GM21723 (cell line): ENCODE results near the gene PRRT2.
"Not testable (repeated sequence)": the region's sequence is repeated elsewhere in the genome, so short reads cannot be mapped to it uniquely, and the experiment has no call there.

ENCODE experiments used
- ATAC-seq: cut with Tn5 transposase; IDR thresholded peaks from one replicate; pipeline ENCODE4 v1.9.1; 2021; ENCODE audit warnings: mild to moderate bottlenecking, moderate library complexity; ENCODE audit not compliant: unreplicated experiment

The PRRT2 gene

DNA sequence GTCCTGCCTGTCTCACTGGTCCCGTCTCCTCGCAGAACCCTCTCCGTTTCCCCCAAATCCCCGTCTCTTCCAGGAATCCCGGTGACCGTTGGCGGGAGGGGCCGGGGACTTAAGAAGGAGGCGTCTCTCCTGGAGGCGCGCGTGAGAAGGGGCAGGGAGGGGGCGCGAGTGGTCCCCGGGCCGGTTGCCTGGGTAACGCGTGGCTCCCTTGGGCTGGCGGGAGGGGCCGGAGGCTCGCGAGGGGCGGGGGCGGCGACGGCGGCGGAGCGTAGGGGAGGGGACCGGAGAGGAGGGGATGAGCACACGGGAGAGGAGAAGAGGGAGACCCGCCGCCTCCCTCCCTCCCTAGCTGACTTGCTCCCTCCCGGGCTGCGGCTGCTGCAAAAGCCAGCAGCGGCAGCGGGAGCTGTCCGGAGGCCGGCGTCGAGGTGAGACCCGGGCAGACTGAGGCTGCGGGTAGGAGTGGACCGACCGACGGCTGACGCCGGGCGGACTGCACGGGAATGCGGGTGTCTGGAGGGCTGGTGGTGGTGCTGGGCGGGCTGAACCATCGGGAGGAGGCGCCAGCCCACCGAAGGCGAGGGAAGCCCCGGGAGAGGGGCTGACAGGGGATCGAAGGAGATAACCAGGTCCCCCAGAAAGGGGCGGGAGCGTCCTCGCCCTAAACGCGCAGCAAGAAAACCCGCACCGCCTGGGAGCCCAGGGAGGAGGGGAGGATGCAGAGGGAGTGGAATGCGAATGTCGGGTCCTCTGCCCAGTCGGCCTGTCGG, at the start of gene PRRT2:
Gene PRRT2, plus strand, starts transcription at position 298 of the 770 bp plus-strand sequence. CDS start 862 bp downstream, outside the sequence.
- ATAC-seq = no peak

DNA sequence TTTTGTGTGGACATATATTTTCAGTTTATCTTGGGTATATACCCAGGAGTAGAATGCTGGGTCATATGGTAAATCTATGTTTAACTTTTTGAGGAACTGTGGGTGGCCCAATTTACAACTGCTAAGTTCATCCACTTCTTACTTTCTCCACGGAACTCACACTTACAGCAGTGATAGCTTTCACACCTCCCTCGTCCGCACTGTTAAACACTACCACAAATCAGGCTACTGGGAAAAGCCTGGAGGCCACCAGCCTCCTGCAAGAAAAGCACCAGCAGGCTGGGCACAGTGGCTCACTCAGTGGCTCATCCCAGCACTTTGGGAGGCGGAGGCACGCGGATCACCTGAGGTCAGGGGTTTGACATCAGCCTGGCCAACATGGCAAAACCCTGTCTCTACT, 48.7 kb upstream of the PRRT2 start:
- ATAC-seq = no peak

DNA sequence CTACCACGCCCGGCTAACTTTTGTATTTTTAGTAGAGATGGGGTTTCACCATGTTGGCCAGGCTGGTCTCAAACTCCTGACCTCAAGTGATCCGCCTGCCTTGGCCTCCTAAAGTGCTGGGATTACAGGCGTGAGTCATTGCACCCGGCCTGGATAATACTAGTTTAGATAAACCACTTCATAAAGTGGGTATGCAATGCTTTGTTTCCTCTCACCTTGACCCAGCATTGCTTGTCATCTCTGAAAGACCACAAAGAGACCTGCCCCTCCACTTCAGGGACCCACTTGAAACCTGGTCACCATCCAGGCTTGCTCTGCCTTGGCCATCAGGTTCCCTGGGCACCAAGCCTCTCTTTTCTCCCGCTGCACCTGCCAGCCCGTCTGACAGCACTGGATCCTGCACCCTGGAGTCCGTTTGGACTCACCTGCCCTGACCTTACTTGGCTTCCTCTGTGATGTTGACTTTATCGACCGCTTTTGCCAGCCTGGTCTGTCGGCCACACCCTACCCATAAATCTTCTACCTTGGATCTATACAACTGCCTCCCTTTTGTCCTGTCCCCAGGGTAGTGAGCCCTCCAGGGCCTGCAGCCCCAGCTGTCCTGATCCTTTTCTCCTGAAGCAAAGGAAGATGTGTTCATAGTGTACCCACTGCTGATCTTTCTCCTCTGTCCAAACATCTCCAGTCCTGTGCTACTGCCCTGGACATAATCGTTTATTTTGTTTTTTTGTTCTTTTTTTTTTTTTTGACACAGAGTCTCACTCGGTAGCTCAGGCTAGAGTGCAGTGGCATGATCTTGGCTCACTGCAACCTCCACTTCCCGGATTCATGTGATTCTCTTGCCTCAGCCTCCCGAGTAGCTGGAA, 46.6 kb upstream of the PRRT2 start:
- ATAC-seq = no peak

DNA sequence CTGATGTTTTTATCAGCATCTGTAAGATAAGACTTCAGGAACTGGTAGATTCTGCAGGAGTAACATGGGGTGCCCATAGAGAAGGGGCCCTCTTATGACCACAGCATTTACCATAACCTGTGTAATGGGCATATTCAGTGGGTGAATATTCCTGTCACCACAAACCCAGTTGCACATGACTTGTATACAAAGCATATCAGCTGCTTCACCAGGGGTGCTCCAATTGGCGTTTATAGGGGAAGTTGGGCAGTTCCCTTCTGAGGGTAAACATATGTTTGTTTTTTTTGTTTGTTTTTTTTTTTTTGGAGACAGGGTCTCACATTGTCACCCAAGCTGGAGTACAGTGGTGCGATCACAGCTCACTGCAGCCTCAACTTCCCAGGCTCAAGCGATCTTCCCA, 45.4 kb upstream of the PRRT2 start:
- ATAC-seq = no peak

DNA sequence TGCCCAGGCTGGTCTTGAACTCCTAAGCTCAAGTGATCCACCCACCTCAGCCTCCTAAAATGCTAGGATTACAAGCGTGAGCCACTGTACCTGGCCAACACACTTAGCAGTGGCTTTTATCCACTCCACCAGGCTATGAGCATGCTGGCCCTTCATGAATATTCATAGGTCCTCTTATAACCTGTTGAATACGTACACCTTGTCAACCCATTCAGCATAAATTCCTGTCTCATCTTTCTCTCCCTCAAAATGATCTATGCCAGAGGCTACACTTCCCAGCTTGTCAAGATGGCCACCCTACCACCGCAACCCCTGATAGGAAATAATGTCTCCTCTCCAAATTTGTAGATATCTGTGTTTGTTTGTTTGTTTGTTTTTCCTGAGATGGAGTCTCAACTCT, 44.9 kb upstream of the PRRT2 start:
- ATAC-seq = no peak

DNA sequence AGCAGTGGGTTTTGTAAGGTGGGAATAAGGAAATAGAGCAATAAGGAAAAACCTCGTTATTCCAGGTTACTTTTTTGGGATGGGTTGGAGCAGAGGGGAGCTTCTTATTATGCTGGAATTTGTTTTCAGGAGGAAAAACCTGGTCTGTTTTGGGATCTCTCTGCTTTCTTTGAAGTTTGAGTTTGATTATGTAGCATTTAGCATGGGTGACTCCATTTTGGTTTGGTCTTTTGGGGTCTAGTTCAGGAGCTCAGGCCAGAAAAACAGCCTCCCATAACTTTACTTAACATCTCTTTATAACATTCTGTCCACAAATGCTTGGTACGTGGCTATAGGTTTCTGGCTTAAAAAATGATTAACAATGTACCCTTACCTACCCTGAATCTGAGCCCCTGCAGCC, 42.5 kb upstream of the PRRT2 start:
- no peak for ATAC-seq

DNA sequence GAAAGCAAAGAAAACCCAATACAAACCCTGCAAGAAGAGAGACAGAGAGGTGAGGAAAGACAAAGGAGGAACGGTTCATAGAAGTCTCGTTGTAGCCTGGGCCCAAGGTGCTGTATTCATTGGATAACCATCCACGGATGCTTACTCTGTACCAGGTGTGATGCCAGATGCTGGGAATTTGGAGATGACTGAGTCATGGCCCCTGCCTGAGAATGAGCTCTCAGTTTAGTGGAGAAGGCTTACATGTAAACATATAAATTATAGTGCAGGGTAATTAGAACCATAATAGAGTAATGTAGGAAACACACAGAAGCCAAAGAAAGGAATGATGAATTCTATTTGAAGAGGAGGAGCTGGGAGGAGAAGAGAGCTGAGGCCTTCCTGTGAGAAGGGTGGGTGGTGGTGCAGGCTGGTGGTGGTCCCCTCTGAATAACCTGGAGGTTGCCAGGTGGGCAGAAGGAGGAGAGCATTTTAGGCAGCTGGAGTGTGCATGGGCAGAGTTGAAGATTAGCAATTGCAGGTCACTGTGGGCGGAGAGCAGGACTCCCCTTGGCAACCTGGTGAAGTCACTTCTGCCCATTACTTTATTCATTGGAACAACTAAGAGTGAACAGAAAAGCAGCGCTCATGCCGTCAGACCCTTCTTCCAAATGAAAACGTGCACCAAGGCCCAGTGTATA, 41.6 kb upstream of the PRRT2 start:
- no peak for ATAC-seq

DNA sequence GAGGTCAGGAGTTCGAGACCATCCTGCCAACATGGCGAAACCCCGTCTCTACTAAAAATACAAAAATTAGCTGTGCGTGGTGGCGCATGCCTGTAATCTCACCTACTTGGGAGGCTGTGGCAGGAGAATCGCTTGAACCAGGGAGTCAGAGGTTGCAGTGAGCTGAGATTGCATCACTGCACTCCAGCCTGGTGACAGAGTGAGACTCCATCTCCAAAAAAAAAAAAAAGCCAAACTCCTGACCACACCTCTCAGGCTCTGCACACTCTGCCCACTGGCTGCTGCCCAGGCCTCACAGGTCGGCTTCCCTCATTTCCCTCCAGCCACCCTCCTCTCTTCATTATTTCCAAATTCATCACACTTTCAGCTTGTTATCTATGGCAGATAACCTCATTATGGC, 39.7 kb upstream of the PRRT2 start:
- not testable (repeated sequence) for ATAC-seq

DNA sequence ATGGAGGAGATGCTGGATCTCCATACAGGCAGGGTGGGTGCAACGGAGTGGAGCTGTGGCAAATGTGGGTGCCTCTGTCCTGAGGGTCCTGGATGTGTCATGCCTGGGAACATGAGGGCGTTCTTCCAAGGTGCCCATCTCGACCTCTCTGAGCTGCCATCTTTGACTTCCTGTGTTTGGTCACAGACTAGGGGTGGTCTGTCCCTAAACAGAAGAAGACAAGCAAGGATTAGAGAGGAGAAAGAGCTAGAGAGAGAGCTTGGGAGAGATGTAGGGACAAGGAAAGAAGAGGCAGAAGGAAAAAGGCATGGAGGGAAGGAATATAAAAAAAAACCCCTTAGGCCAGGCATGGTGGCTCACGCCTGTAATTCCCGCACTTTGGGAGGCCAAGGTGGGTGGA, 37.3 kb upstream of the PRRT2 start:
- ATAC-seq = no peak

DNA sequence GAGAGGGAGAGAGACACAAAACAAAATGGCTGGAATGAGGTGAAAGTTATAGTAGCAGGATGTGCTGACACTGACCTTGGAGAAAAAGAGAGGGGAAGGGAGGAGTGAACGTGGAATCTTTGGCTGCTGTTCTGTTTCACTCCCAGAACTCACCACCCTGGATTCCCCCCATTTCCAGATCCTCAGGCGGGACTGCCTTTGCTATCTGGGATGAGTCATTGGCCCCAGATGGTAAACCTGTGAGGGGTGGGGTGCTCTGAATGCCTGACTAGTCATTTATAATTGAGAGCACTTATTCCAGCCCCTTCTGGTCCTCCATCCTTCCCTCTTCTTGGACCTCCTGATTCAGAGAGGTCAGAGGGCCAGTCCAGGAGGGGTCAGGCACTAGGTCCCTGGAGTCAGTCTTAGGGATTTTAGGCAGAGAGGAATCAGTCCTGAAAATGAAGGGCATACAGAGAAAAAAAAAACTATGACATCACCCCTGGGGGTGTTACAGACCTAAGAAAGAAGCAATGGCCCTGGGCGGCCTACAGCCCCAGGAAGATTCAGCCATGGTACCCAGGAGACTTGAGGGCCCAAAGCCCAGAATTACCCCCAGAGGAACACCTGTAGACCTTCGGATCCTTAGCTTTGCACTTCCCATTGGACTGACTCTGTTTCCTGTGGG, 36.1 kb upstream of the PRRT2 start:
- no peak for ATAC-seq

DNA sequence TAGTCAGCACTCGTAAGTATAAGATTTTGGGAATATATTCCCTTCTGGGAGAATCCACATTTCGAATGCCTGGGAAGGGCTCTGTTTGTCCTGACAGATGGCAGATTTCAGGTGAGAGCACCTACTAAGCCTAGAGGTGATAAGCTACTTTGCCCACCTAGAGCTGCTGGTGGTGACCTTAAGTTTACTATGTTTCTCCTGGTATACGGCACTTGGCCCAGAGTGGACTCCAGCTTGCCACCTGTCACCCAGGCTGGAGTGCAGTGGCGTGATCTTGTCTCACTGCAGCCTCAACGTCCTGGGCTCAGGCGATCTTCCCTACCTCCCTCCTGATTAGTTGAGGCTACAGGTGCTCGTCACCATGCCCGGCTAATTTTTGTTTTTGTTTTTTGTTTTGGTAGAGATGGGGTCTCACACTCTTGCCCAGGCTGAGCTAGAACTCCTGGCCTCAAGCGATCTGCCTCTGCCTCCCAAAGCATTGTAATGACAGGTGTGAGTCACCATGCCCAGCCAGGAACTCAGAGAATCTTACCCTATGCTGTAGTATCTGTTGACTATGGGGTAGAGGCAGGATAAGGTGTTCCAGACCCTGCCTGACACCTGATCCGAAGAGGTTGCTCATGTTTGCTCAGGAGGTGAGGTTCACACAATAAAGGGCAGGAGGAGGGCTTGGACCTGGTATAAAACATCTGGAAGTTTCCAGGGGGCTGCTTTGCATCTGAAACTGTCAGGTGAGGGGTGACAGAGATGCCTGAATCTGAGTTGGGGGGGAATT, 34.2 kb upstream of the PRRT2 start, which contains the start of gene ZG16:
Gene ZG16, plus strand, starts transcription at position 681 of the 775 bp plus-strand sequence. CDS start 1,011 bp downstream, outside the sequence.
- ATAC-seq = no peak

DNA sequence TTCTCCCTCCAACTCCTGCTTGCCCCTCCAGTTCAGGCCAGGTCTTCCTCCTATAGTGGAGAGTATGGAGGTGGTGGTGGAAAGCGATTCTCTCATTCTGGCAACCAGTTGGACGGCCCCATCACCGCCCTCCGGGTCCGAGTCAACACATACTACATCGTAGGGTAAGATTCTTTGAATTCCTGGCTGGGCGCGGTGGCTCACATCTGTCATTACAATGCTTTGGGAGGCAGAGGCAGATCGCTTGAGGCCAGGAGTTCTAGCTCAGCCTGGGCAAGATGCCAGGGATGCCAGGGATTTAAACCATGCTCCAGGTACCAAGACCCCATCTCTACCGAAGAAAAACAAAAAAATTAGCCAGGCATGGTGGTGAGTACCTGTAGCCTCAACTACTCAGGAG, 32.5 kb upstream of the PRRT2 start:
- ATAC-seq = no peak

DNA sequence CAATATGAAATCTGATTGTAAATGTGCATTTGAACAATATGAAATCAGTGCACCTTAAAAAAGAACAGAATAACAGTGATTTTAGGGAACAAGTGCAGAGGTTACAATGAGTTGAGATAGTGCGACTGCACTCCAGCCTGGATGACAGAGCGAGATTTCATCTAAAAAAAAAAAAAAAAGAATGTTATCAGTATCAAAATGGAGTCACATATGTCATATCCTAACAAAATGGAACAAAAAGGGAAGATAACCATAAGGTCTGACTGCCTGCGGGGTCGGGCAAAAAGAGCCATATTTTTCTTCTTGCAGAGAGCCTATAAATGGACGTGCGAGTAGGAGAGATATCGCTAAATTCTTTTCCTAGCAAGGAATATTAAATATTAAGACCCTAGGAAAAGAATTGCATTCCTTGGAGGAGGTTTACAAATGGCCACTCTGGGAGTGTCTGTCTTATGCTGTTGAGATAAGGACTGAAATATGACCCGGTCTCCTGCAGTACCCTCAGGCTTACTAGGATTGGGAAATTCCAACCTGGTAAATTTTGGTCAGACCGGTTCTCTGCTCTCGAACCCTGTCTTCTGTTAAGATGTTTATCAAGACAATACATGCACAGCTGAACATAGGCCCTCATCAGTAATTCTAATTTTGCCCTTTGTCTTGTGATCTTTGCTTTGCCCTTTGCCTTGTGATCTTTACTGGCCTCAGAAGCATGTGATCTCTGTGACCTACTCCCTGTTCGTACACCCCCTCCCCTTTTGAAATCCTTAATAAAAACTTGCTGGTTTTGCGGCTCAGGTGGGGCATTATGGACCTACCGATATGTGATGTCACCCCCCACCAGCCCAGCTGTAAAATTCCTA, 28.7 kb upstream of the PRRT2 start:
- not testable (repeated sequence) for ATAC-seq

DNA sequence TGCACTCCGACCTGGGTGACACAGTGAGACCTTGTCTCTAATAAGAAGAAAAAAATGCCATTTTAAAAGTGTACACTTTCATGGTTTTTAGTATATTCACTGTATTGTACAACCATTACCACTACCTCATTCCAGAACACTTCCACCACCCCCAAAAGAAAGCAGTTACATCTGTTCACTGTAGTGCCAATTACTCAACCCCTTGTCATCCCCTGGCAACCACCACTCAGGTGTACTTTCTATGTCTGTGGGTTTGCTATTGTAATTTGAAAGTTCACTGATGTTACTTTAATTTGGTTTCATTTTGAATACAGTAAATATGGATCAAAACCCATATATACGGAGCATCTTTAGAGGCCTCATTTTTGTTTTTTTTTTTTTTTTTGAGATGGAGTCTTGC, 27.8 kb upstream of the PRRT2 start:
- no peak for ATAC-seq

DNA sequence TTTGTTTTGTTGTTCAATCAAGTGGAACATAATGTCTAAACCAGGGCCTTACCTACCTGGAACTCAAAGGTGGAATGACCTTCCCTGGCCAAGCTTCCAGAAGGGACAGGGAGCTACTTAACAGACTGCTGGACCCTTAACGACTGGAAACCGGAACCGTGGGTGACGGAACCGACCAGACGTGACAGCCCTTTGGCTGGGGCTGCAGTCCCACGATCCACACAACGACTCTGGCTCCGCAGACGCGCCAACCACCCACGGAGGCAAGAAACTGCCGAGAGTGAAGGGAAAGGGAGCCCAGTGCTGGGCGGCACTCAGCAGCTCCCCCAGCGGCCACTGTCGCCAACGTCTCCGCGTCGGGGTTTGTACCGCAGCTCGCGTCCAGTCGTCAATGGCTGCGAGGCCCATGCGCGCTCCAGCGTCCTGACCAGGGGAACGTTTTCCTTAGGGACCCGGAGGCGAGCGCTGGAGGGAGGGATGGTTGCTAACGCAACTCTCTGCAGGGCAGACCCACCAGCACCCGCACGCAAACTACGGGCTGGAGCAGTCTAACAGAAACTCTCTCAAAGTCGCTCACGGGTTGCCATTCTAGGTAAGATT, 27.0 kb upstream of the PRRT2 start:
- no peak for ATAC-seq

DNA sequence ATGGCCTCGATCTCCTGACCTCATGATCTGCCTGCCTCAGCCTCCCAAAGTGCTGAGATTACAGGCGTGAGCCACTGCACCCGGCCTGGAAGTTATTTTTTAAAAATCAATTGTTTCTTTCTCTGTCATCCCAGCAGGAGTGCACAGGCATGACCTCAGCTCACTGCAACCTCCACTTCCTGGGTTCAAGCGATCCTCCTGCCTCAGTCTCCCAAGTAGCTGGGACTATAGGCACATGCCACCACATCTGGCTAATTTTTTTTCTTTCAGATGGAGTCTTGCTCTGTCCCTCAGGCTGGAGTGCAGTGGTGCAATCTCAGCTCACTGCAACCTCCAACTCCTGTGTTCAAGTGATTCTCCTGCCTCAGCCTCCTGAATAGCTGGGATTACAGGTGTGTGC, 24.8 kb upstream of the PRRT2 start:
- not testable (repeated sequence) for ATAC-seq

DNA sequence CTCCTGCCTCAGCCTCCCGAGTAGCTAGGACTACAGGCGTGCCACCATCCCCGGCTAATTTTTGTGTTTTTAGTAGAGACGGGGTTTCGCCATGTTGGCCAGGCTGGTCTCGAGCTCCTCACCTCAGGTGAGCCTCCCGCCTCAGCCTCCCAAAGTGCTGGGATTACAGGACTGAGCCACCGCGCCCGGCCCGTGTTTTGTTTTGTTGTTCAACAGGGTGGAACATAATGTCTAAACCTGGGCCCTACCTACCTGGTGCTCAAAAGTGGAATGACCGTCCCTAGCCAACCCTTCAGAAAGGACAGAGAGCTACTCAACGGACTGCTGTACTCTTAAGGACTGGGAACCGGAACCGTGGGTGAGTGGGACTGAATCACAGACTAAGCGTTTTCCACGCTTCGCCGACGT, 22.2 kb upstream of the PRRT2 start:
- ATAC-seq = peak; percentile 1

DNA sequence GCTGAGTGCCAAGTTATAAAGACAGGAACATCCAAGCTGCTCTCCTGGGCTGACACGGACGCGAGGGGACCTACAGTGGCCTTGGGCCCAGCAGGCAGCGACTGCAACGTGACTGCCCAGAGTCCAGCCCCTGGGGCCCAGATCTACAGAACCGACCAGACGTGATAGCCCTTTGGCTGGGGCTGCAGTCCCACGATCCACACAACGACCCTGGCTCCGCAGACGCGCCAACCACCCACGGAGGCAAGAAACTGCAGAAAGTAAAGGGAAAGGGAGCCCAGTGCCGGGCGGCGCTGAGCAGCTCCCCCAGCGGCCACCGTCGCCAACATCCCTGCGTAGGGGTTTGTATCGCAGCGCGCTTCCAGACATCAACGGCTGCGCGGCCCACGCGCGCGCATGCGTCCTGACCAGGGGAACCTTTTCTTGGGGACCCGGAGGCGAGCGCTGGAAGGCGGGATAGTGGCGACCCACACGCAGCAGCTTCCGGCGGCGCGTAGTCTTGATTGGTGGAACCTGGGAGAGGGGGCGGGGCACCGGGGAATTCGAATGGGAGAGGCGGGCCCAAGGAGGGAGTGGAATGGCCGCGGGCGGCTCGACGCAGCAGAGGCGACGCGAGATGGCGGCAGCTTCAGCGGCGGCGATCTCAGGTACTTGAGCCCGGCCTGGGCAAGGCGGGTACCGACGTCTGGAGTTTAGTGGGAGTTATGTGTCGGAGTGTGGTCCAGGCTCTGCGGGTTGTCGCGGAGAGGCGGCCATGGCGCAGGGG, 21.6 kb upstream of the PRRT2 start, which contains the start of gene KIF22:
Gene KIF22, plus strand, starts transcription at position 569 of the 766 bp plus-strand sequence. Its CDS starts 9 bp downstream, at position 578.
- peak; percentile 90 for ATAC-seq
